ENCODE data around the gene CDH13. TPM values are rescaled to one million over a fixed set of nuclear protein-coding genes. Genes with fewer than 3 reads are reported as not detected.

Gene CDH13
- total and polyA plus RNA-seq, 2 of the 8 experiments (the other 6 are each of a cell fraction or from before 2014, with no cell fraction given), result 2.3 to 2.4 TPM

- 40% methylated on average over 2 of the region's 2 CpGs; no CpG with 5 or more reads in 1 of the 2 experiments for WGBS, 2 experiments (ENCODE audit: extremely low coverage in 1 of 2, insufficient coverage in 1 of 2, insufficient read length in 1 of 2, insufficient replicate concordance in 2 of 2, low coverage in 1 of 2, low lambda C conversion rate in 2 of 2, missing lambda C conversion rate in 1 of 2)
- no peak overlapping the region for H2BK12ac ChIP-seq (ENCODE audit: low read depth, low read length)
Measured at GRCh38 chr16:83447560-83447959, 820.8 kb downstream of the CDH13 start.

More at GRCh38 chr16:83447560-83447959, 820.8 kb downstream of the CDH13 start:
- no peak overlapping the region for H3K4me2 ChIP-seq (ENCODE audit: insufficient read depth in 1 of 2, low read depth in 2 of 2, low read length in 2 of 2)
- no peaks in the 10 kb centered on the region for H3K9me3 ChIP-seq (ENCODE audit: insufficient read depth in 2 of 2, low read depth in 1 of 2, low read length in 1 of 2)
- no peak overlapping the region for H3K4ac ChIP-seq (replicated peaks; ENCODE audit: insufficient read length, low read depth, low read length)
- no peak overlapping the region for H3K9ac ChIP-seq (replicated peaks in 1 of 4; ENCODE audit: extremely low read depth in 1 of 4, low read depth in 3 of 4, low read length in 3 of 4)
- no peaks in the 10 kb centered on the region for H3K27me3 ChIP-seq (replicated peaks in 1 of 4; ENCODE audit: control insufficient read depth in 3 of 4, extremely low read depth in 1 of 4, insufficient read depth in 3 of 4, low read length in 3 of 4)
- H2BK20ac ChIP-seq (ENCODE audit: low read length), result no peak overlapping the region
- H4K20me1 ChIP-seq (replicated peaks in 1 of 2; ENCODE audit: control insufficient read depth in 1 of 2, insufficient read depth in 2 of 2, low read length in 2 of 2), result no peaks in the 10 kb centered on the region
- DNase-seq (ENCODE audit: low read depth in 1 of 2, low spot score in 2 of 2) (no peak), FAIRE-seq (no peak)
- no peak overlapping the region for H3K14ac ChIP-seq (ENCODE audit: insufficient read length)
- no peak overlapping the region for H3K23ac ChIP-seq (ENCODE audit: insufficient read length)
- H2BK120ac ChIP-seq (replicated peaks; ENCODE audit: low read depth, low read length), result no peak overlapping the region
- no peak overlapping the region for H3K4me3 ChIP-seq (ENCODE audit: extremely low read depth in 1 of 4, insufficient read depth in 2 of 4, low read depth in 3 of 4, low read length in 4 of 4)
- H2BK15ac ChIP-seq (ENCODE audit: low read length), result no peak overlapping the region
- no peak overlapping the region for H3K56ac ChIP-seq (replicated peaks; ENCODE audit: insufficient read length, low read depth, low read length)
- H4K5ac ChIP-seq (ENCODE audit: insufficient read length, low read depth, low read length), result no peak overlapping the region
- H3K36me3 ChIP-seq (ENCODE audit: control insufficient read depth in 2 of 4, insufficient read depth in 4 of 4, low read length in 3 of 4), result no peaks in the 10 kb centered on the region
- CTCF ChIA-PET (ENCODE audit: partially characterized antibody), result interaction anchor here (0.5 to 3.9 kb wide), 18 partner anchors 8 to 1754 kb away, joined by 3 to 18 read pairs (median 4); no protein-coding TSS in a partner anchor
- H4K8ac ChIP-seq (ENCODE audit: extremely low read depth, insufficient read depth, low read length), result no peak overlapping the region
- H3K23me2 ChIP-seq (ENCODE audit: low read depth, low read length), result no peaks in the 10 kb centered on the region
- POLR2A ChIA-PET (ENCODE audit: partially characterized antibody), result no interaction called here
- no peaks in the 10 kb centered on the region for H3K79me1 ChIP-seq (ENCODE audit: low read depth, low read length)
- H2AK5ac ChIP-seq (ENCODE audit: low read depth, low read length), result no peak overlapping the region
- no peak overlapping the region for H2AFZ ChIP-seq (ENCODE audit: low read length)
- no peak overlapping the region for H3K18ac ChIP-seq (ENCODE audit: extremely low read depth, low read length)
- no peaks in the 10 kb centered on the region for H3K4me1 ChIP-seq (replicated peaks in 1 of 4; ENCODE audit: control insufficient read depth in 3 of 4, insufficient read depth in 4 of 4, low read length in 3 of 4)
- no peak overlapping the region for H3K27ac ChIP-seq (ENCODE audit: low read depth, low read length)
- H3K79me2 ChIP-seq (ENCODE audit: control insufficient read depth in 1 of 2, insufficient read depth in 2 of 2, low read length in 2 of 2), result no peaks in the 10 kb centered on the region
- H4K91ac ChIP-seq (replicated peaks; ENCODE audit: insufficient read length, low read length), result no peak overlapping the region
- no peak overlapping the region for H2BK5ac ChIP-seq (ENCODE audit: low read depth, low read length)
